ENCODE data around the gene MECP2.
A peak's percentile ranks its signal among the peaks of the same experiment; 100 is the strongest.

Gene MECP2

GRCh38 chrX:154008521-154008920, 89.0 kb downstream of the MECP2 start:
- no peak overlapping the region for H3K4me2 ChIP-seq (ENCODE audit: low read length)
- H3K79me2 ChIP-seq (ENCODE audit: control insufficient read depth, insufficient read depth, low read length, poor library complexity): no peaks in the 10 kb centered on the region
- H3K27ac ChIP-seq (ENCODE audit: low read depth, low read length): no peak overlapping the region
- no peak overlapping the region for H2BK12ac ChIP-seq (ENCODE audit: low read length)
- no peaks in the 10 kb centered on the region for H3K27me3 ChIP-seq (ENCODE audit: insufficient read depth, low read length)
- no peak overlapping the region for H4K91ac ChIP-seq (ENCODE audit: low read depth, low read length)
- H2AK5ac ChIP-seq (ENCODE audit: low read length): no peak overlapping the region
- H2BK5ac ChIP-seq (ENCODE audit: low read depth, low read length, poor library complexity): no peak overlapping the region
- peaks cover 2% of the 10 kb centered on the region for H3K79me1 ChIP-seq (ENCODE audit: low read length)
- no peak overlapping the region for H3K14ac ChIP-seq (ENCODE audit: low read length)
- no peak overlapping the region for H4K12ac ChIP-seq (ENCODE audit: low read depth, low read length)
- H3K4me1 ChIP-seq (ENCODE audit: control insufficient read depth in 1 of 2, insufficient read depth in 2 of 2, low read length in 2 of 2): peaks cover 8 to 14% of the 10 kb centered on the region in 2 experiments
- H3K4ac ChIP-seq (ENCODE audit: low read depth, low read length): no peak overlapping the region
- no peak overlapping the region for H4K8ac ChIP-seq (ENCODE audit: low read depth, low read length)
- no peak overlapping the region for H2AFZ ChIP-seq (ENCODE audit: insufficient read depth, low read length, poor library complexity)
- H3K36me3 ChIP-seq (ENCODE audit: control insufficient read depth in 1 of 2, insufficient read depth in 2 of 2, low read length in 2 of 2): peaks cover 14 to 22% of the 10 kb centered on the region in 2 experiments
- no peak overlapping the region for H3K4me3 ChIP-seq (ENCODE audit: low read depth, low read length)
- no peak for DNase-seq
- H3K9ac ChIP-seq (ENCODE audit: low read length): no peak overlapping the region
- no peak overlapping the region for H3K18ac ChIP-seq (ENCODE audit: low read length)
- WGBS (ENCODE audit: extremely low coverage, insufficient coverage, insufficient read length): no CpG with 5 or more reads among the region's 4 CpGs
- no peak overlapping the region for H3K23ac ChIP-seq (ENCODE audit: low read length)
- no peaks in the 10 kb centered on the region for H3K9me3 ChIP-seq (ENCODE audit: insufficient read depth, low read depth, low read length)
- no peak overlapping the region for H2BK120ac ChIP-seq (ENCODE audit: insufficient read depth, low read length, poor library complexity)

- Histone ChIP-seq H2BK12ac (ENCODE audit: low read length) (no peak overlapping the region), H2BK120ac (ENCODE audit: insufficient read depth, low read length, poor library complexity) (no peak overlapping the region), H3K79me1 (ENCODE audit: low read length) (peaks cover 4% of the 10 kb centered on the region), H3K36me3 (ENCODE audit: control insufficient read depth in 1 of 2, insufficient read depth in 2 of 2, low read length in 2 of 2) (peaks cover 11 to 16% of the 10 kb centered on the region in 2 experiments), H4K8ac (ENCODE audit: low read depth, low read length) (no peak overlapping the region), H3K4me2 (ENCODE audit: low read length) (no peak overlapping the region), H3K23ac (ENCODE audit: low read length) (no peak overlapping the region), H2AFZ (ENCODE audit: insufficient read depth, low read length, poor library complexity) (no peak overlapping the region), H2BK5ac (ENCODE audit: low read depth, low read length, poor library complexity) (no peak overlapping the region), H3K27me3 (ENCODE audit: insufficient read depth, low read length) (no peaks in the 10 kb centered on the region), H3K4me3 (ENCODE audit: low read depth, low read length) (no peak overlapping the region), H3K18ac (ENCODE audit: low read length) (no peak overlapping the region), H3K14ac (ENCODE audit: low read length) (no peak overlapping the region), H4K12ac (ENCODE audit: low read depth, low read length) (no peak overlapping the region), H3K9me3 (ENCODE audit: insufficient read depth, low read depth, low read length) (no peaks in the 10 kb centered on the region), H3K4ac (ENCODE audit: low read depth, low read length) (no peak overlapping the region), H3K27ac (ENCODE audit: low read depth, low read length) (no peak overlapping the region), H3K9ac (ENCODE audit: low read length) (no peak overlapping the region), H3K79me2 (ENCODE audit: control insufficient read depth, insufficient read depth, low read length, poor library complexity) (no peaks in the 10 kb centered on the region), H4K91ac (ENCODE audit: low read depth, low read length) (no peak overlapping the region), H3K4me1 (ENCODE audit: control insufficient read depth in 1 of 2, insufficient read depth in 2 of 2, low read length in 2 of 2) (peaks cover 4 to 5% of the 10 kb centered on the region in 2 experiments), H2AK5ac (ENCODE audit: low read length) (no peak overlapping the region)
- no CpG with 5 or more reads among the region's 20 CpGs for WGBS (ENCODE audit: extremely low coverage, insufficient coverage, insufficient read length)
- DNase-seq: no peak
Observed at GRCh38 chrX:154006947-154007346, 90.6 kb downstream of the MECP2 start.

DNA sequence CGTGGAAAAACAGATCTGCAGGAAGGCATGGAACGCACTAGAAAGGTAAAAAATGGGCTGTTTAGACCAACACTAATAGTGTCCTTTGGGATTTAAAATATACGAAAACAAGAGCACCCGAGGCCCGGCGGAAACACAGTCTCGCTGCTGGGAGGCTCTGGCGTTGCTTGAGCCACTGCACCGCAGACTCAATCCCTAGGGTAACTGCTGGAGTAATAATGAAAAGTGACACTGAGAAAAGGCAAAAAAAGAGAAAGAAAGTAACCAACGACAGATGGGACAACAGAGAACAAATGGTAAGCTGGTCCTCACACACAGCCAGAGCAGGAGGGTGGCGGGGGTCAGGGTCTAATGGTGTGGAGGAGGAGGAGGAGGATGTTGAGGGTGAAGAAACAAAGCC, 93.2 kb downstream of the MECP2 start:
- Histone ChIP-seq H3K27me3 (ENCODE audit: insufficient read depth, low read length) (no peaks in the 10 kb centered on the region), H3K9ac (ENCODE audit: low read length) (no peak overlapping the region), H3K79me1 (ENCODE audit: low read length) (peaks cover 4% of the 10 kb centered on the region), H3K79me2 (ENCODE audit: control insufficient read depth, insufficient read depth, low read length, poor library complexity) (no peaks in the 10 kb centered on the region), H3K18ac (ENCODE audit: low read length) (no peak overlapping the region), H2BK12ac (ENCODE audit: low read length) (no peak overlapping the region), H3K27ac (ENCODE audit: low read depth, low read length) (no peak overlapping the region), H4K12ac (ENCODE audit: low read depth, low read length) (no peak overlapping the region), H3K14ac (ENCODE audit: low read length) (no peak overlapping the region), H3K4ac (ENCODE audit: low read depth, low read length) (no peak overlapping the region), H4K8ac (ENCODE audit: low read depth, low read length) (no peak overlapping the region), H3K36me3 (ENCODE audit: control insufficient read depth in 1 of 2, insufficient read depth in 2 of 2, low read length in 2 of 2) (peaks cover 3 to 5% of the 10 kb centered on the region in 2 experiments), H3K4me3 (ENCODE audit: low read depth, low read length) (no peak overlapping the region), H3K9me3 (ENCODE audit: insufficient read depth, low read depth, low read length) (no peaks in the 10 kb centered on the region), H2BK5ac (ENCODE audit: low read depth, low read length, poor library complexity) (no peak overlapping the region), H3K4me1 (ENCODE audit: control insufficient read depth in 1 of 2, insufficient read depth in 2 of 2, low read length in 2 of 2) (peaks cover 9 to 12% of the 10 kb centered on the region in 2 experiments), H3K23ac (ENCODE audit: low read length) (no peak overlapping the region), H2BK120ac (ENCODE audit: insufficient read depth, low read length, poor library complexity) (no peak overlapping the region), H2AK5ac (ENCODE audit: low read length) (no peak overlapping the region), H3K4me2 (ENCODE audit: low read length) (no peak overlapping the region), H4K91ac (ENCODE audit: low read depth, low read length) (no peak overlapping the region), H2AFZ (ENCODE audit: insufficient read depth, low read length, poor library complexity) (no peak overlapping the region)
- no peak for DNase-seq
- WGBS (ENCODE audit: extremely low coverage, insufficient coverage, insufficient read length): no CpG with 5 or more reads among the region's 11 CpGs

DNA sequence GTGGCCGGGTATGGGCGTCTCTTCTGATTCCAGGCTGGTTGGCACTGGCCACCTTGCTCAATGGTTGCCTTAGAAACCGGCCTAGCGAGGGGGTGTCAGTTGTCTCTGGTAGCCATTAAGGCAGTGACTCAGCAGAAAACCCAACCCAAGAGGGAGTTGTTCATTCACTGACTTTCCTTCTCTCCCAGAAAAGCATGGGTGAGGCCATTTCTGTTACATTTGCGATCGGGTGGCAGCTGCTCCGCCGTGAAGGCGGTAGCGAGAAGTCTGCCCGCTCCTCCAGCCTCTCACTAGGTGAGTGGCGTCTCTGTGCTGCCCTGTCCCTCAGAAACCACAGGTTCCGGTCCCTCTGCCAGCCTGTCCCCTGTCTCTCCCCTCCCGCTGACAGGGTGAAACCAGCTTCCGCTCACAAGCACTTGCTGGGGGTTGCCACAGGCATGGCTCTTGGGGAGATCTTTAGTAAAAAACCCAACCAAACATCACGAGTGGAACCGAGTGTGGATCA, 95.2 kb downstream of the MECP2 start:
- Histone ChIP-seq H4K91ac (ENCODE audit: low read depth, low read length) (peak overlapping the region; percentile 90), H4K8ac (ENCODE audit: low read depth, low read length) (peak overlapping the region; percentile 84), H3K36me3 (ENCODE audit: control insufficient read depth in 1 of 2, insufficient read depth in 2 of 2, low read length in 2 of 2) (peaks cover 0 to under 1% of the 10 kb centered on the region in 2 experiments), H3K27me3 (ENCODE audit: insufficient read depth, low read length) (no peaks in the 10 kb centered on the region), H4K12ac (ENCODE audit: low read depth, low read length) (peak overlapping the region; percentile 47), H2BK12ac (ENCODE audit: low read length) (peak overlapping the region; percentile 55), H2BK120ac (ENCODE audit: insufficient read depth, low read length, poor library complexity) (peak overlapping the region; percentile 74), H3K4ac (ENCODE audit: low read depth, low read length) (no peak overlapping the region), H3K9ac (ENCODE audit: low read length) (no peak overlapping the region), H3K79me2 (ENCODE audit: control insufficient read depth, insufficient read depth, low read length, poor library complexity) (no peaks in the 10 kb centered on the region), H2BK5ac (ENCODE audit: low read depth, low read length, poor library complexity) (peak overlapping the region; percentile 84), H3K4me3 (ENCODE audit: low read depth, low read length) (no peak overlapping the region), H3K4me1 (ENCODE audit: control insufficient read depth in 1 of 2, insufficient read depth in 2 of 2, low read length in 2 of 2) (peaks cover 11 to 12% of the 10 kb centered on the region in 2 experiments), H3K23ac (ENCODE audit: low read length) (no peak overlapping the region), H3K27ac (ENCODE audit: low read depth, low read length) (peak overlapping the region; percentile 23), H3K79me1 (ENCODE audit: low read length) (peaks cover 4% of the 10 kb centered on the region), H2AK5ac (ENCODE audit: low read length) (peak overlapping the region; percentile 39), H3K14ac (ENCODE audit: low read length) (peak overlapping the region; percentile 59), H3K9me3 (ENCODE audit: insufficient read depth, low read depth, low read length) (no peaks in the 10 kb centered on the region), H3K18ac (ENCODE audit: low read length) (peak overlapping the region; percentile 41), H2AFZ (ENCODE audit: insufficient read depth, low read length, poor library complexity) (peak overlapping the region; percentile 61), H3K4me2 (ENCODE audit: low read length) (no peak overlapping the region)
- peak in 1 of 2 donors; percentile 8 for DNase-seq
- WGBS (ENCODE audit: extremely low coverage, insufficient coverage, insufficient read length): no CpG with 5 or more reads among the region's 17 CpGs
